HFF-Myc (cell line): ENCODE results near the gene TFAP2B.

Source experiments
- DNase-seq: peaks from one replicate; pipeline ENCODE4 v3.0.0-alpha.2; 2011; ENCODE audit warnings: low read depth; ENCODE audit errors: extremely low read depth
- H3K4me3 ChIP-seq: replicated peaks from 2 replicates; pipeline ENCODE4 v1.5.1; 2011; ENCODE audit warnings: low read depth, mild to moderate bottlenecking, control low read depth, low read length
- TF ChIP-seq, protein P1 (sequence below): IDR thresholded peaks from 2 replicates; pipeline ENCODE4 v1.5.1; 2012; ENCODE audit warnings: mild to moderate bottlenecking, low read depth, low read length, control low read depth; ENCODE audit errors: missing control alignments

TFAP2B gene

DNA sequence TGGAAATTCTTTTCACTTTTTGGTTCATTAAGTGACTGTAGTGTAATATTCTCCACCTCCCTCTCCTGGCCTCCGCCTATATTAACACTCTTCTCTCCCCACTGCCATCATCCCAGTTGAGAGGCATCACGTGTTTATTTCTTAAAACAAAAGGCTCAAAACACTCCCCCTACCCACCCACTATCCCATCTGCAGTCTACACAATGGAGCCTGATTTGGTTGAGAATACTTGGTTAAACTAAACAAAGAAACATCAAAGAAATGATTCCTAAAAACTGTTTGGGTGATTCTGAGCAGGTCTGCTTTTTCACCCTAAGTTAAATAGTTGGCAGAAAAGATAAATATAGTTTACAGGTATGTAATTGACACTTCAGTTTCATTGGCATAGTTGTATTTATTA, 5.9 kb downstream of the TFAP2B start:
- TF ChIP-seq, protein P1, sequence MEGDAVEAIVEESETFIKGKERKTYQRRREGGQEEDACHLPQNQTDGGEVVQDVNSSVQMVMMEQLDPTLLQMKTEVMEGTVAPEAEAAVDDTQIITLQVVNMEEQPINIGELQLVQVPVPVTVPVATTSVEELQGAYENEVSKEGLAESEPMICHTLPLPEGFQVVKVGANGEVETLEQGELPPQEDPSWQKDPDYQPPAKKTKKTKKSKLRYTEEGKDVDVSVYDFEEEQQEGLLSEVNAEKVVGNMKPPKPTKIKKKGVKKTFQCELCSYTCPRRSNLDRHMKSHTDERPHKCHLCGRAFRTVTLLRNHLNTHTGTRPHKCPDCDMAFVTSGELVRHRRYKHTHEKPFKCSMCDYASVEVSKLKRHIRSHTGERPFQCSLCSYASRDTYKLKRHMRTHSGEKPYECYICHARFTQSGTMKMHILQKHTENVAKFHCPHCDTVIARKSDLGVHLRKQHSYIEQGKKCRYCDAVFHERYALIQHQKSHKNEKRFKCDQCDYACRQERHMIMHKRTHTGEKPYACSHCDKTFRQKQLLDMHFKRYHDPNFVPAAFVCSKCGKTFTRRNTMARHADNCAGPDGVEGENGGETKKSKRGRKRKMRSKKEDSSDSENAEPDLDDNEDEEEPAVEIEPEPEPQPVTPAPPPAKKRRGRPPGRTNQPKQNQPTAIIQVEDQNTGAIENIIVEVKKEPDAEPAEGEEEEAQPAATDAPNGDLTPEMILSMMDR: no peak
- H3K4me3 ChIP-seq: no peak overlapping the region
- no peak for DNase-seq

DNA sequence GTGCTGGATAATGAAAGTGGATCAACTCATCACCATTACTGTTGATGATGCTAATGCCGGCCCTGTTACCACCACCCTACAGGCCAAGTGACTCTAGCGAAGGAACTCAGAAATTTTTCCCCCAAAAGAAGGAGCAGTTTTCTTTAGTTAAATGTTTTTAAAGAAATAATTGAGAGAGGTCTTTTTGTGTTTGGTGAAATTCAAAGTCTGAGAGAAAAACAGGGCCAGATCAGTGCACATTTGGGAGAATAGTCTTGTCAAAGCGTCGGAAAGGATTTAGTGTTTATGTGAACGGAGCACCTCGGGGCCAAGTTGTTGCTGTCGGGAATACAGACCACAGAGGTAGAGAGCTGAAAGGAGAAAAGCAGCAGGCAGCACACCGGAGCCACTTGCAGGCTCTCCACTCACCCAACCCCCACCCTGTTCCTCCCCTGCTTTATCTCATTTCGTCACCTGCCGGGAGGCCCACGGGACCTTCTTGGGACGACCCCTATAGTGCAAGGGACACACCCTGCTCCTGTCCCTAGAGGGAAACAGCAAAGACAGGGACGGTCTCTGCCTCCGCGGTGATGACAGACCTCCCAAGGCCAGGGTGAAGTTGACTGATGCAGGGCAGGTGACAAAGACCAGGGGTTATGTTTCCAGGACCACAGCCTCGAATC, 6.8 kb downstream of the TFAP2B start:
- H3K4me3 ChIP-seq: no peak overlapping the region
- no peak for DNase-seq
- TF ChIP-seq, protein P1: no peak

DNA sequence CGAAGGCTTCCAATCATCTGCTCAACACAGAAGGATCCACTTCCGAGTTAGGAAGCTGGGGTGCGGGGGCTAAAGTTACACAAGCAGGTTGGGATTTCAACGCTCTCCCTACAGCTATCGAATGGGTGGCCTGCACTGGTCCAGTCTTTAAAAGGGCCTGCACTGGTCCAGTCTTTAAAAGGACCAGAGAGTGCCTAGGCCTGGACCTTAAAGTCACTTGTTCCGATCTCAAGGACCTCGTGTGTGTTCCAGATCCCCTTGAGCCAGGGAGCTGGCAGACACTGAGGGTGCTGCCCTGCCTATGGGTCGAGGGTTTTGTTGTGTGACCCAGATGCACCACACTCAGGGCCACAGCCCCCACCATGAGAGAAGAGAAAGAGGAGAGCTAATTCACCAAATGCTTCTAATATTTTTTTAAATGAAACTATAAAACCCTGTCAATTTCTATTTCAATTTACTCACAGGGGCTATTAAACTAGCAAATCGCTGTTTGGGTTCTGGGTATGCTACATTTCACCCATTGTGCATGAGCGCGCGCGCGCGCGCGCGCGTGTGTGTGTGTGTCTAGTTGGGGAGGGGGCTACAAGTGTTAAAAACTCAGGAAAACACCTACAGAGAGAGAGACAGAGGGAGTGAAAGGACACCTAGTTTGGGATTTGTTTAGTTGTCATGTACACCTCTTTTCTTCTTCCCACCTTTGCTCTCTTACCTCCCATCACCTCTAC, 7.5 kb downstream of the TFAP2B start:
- H3K4me3 ChIP-seq: no peak overlapping the region
- TF ChIP-seq, protein P1: no peak

DNA sequence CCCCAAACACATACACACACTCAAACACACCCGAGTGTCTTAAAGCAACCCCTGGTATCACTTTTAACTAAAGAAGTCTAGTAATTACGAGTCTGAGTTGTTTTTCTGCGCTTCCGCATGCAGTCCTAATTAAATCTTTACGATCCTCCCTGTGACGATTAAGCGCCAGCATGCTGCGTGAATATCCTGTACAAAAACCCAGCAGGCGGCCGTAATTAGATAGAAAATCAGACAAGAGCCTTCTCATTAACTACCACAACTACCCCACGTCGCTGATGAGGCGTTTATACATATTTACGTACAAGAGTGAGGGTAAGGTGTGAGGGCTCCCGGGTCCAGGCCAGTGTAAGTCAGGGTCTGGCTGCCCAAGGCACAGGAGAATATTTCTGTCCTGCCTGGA, 8.1 kb downstream of the TFAP2B start:
- no peak overlapping the region for H3K4me3 ChIP-seq
- DNase-seq: no peak
- TF ChIP-seq, protein P1: no peak

More for the DNA sequence above, 7.5 kb downstream of the TFAP2B start:
- no peak for DNase-seq

DNA sequence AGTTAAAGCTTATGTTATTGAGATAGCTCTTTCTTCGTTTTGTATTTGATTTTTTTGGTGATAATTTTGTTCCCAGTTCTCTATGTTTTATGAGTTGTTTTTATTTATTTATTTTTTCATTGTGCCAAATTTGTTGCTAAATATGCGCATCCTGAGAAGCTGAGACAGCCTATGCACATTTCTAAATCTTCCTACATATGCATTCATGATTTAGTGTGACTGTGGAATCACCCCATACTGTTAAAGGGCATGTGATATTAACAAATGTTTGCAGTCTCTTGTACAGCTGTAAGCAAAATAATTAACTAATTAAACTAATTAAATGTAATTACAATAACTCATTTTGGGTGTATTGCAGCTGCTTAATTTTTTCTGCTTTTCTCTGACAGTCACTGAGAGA, 10.4 kb downstream of the TFAP2B start:
- H3K4me3 ChIP-seq: no peak overlapping the region
- TF ChIP-seq, protein P1: no peak
- no peak for DNase-seq

DNA sequence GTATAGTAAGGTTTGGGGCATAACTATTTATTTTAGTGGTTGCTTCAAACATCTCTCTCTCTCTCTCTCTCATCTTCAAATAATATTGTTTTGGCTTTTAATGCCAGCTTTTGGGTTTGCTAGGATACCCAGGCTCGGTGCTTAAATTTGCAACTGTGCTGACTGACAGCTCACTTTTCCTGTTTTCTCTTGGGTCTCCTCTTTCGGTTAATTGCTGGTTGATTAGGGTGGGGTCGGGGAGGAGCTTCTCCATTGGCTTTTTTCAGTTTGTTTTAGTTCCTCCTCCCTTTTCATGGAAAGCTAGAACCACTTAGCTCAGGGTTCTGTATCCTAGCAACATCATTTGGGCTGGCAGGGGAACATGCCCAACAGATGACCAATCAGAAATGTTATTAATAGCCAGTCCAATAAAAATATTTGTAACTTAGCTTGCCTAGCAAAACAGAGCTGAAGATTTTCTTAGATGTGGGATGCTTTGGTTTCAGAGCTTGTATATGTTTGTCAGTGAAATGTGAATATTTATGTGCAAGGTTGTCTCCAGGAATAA, 11.3 kb downstream of the TFAP2B start:
- TF ChIP-seq, protein P1: no peak

More for the DNA sequence above, 11.3 kb downstream of the TFAP2B start:
- H3K4me3 ChIP-seq: no peak overlapping the region
- no peak for DNase-seq
